C4-2B (cell line): ENCODE data around the gene CD8B2.

Experiments used
- H3K27ac ChIP-seq: fragments of 450-650 bp; 2 replicates; pipeline ENCODE4 v1.5.1; 2017
- CTCF ChIP-seq: fragments of 450-650 bp; conservative IDR thresholded peaks from 2 replicates; pipeline ENCODE4 v1.5.1; 2017; ENCODE audit warnings: mild to moderate bottlenecking
- ZFX ChIP-seq: fragments of 450-650 bp; IDR thresholded peaks from 2 replicates; pipeline ENCODE4 v1.6.1; 2017

The CD8B2 gene

DNA sequence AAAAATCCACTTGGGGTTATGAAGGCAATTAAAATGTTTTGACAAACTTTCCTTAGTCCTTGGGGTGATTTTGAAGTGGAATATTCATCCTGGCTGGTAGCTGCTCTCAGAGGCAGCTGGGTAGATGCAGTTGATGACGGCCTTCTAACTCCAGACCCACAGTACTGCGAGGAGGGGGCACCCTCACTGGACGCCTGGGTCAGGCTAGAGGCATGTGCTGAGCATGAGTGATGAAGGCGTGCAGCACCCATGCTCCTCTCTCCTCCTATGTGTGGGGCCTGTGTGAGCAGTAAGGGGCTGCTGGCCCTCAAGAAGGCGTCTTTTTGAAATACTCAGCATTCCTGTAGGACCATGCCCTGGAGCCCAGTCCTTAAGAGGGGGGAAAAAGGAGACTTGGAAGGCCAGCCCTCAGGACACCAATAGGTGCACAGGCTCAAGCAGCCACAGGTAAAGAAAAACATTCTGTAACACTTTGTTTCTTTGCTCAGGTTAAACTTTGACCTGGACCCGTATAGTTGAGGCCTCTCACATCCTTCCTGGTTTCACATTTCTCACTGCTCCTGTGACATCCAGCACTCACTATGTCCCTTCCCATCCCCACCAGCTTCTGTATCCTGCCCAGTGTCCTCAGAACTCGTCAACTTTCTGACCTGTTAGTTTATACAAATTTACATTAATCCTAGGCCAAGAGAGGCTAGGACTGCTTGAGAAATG lies 64.4 kb downstream of the CD8B2 start:
- no peak for TF ChIP-seq CTCF
- no peak for TF ChIP-seq ZFX
- H3K27ac ChIP-seq, result peak overlapping the region; percentile 46

DNA sequence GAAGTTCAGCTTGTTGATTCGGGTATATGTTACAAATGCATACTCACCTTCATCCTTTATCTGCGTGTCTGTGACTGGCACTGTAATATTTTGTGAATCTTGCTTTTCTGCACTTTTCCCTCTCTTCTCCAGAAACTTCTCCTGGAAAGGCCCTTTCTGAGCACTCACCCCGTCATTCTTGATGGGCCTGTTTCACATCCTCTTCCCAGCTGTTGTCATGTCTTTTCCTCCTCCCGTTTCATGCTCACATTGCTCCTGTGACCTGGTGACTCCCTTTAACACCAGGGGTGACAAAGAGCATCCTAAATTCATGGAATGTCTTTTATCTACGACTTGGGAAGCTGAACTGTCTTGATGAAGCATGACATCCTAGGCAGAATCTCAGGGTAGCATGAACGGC lies 65.8 kb downstream of the CD8B2 start:
- H3K27ac ChIP-seq, result peak overlapping the region; percentile 46; the same call in 1 of the 2 replicates
- TF ChIP-seq CTCF (no peak), ZFX (no peak)

GRCh38 chr2:106553321-106553720 lies 66.2 kb downstream of the CD8B2 start:
- no peak overlapping the region; the same call in 1 of the 2 replicates for H3K27ac ChIP-seq
- TF ChIP-seq CTCF, result no peak

- H3K27ac ChIP-seq, result 0 out of 2 replicates have a peak overlapping the region, but pooled peaks have one; percentile 17
- no peak for TF ChIP-seq CTCF
- TF ChIP-seq ZFX, result no peak
Measured at GRCh38 chr2:106554411-106554810, 67.2 kb downstream of the CD8B2 start.

DNA sequence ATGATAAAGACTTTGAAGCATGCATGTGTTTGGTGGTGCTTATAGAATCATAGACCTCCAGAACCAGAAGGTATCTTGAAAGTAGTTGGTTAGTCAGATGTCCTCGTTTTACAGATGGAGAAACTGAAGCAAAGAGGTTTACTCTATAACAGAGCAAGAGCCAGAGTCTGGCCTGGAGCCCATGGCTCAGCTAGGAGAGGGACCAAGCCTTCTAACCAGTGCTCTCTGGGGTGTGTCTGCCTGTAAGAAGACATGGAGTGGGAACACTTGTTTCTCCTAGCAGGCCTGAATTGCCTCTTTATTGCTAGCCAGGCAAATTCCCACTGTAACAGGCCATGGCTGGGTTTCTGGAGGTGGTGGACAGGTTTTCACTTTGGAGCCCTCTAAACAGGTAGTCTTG lies 67.9 kb downstream of the CD8B2 start:
- no peak for TF ChIP-seq CTCF
- TF ChIP-seq ZFX, result no peak
- H3K27ac ChIP-seq, result no peak overlapping the region; the same call in 1 of the 2 replicates

GRCh38 chr2:106559786-106560185 lies 72.6 kb downstream of the CD8B2 start:
- H3K27ac ChIP-seq, result peak overlapping the region; percentile 93

- H3K27ac ChIP-seq, result peak overlapping the region; percentile 93
- TF ChIP-seq ZFX (no peak), CTCF (no peak)
Measured at GRCh38 chr2:106560773-106561172, 73.6 kb downstream of the CD8B2 start.

GRCh38 chr2:106561356-106561755 lies 74.2 kb downstream of the CD8B2 start:
- H3K27ac ChIP-seq, result peak overlapping the region; percentile 93

More at GRCh38 chr2:106561356-106561755, 74.2 kb downstream of the CD8B2 start:
- no peak for TF ChIP-seq CTCF
- TF ChIP-seq ZFX, result no peak
